ENCODE data around the gene MAPKAP1.

The MAPKAP1 gene

DNA sequence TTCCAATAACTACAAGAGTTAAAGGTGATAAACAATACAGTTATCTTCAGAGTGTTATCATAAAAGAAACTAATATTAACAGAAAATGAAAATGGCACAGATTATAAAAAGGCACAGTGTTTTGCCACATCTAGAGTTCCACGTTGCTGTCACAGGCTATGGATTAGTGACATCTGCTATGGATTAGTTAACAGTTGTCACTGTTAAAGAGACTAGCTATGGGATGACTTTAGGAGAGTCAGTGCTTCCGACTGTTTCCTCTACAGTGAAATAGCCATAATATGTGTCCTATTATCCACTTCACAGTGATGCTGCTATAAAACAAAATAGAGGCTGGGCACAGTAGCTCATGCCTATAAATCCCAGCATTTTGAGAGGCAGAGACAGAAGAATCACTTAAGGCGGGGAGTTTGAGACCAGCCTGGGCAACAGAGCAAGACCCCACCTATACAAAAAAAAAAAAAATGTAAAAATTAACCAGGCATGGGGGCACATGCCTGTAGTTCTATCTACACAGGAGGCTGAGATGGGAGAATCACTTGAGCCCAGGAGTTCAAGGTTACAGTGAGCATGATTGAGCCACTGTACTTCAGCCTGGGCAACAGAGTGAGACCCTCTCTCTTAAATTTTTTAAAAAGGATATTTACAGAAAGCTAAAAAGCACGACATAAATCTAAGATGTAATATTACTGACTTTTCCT is 19.7 kb downstream of the MAPKAP1 start:
- no peaks in the 10 kb centered on the region for H3K27me3 ChIP-seq (ENCODE audit: insufficient read depth, poor library complexity, severe bottlenecking)
- peaks cover 3% of the 10 kb centered on the region; the same call in 1 of the 2 replicates for H3K36me3 ChIP-seq (ENCODE audit: low read depth)
- H3K4me1 ChIP-seq (ENCODE audit: insufficient read depth, poor library complexity, severe bottlenecking) = peaks cover 10% of the 10 kb centered on the region
- DNase-seq (ENCODE audit: low spot score) = no peak
- TF ChIP-seq, protein P1, sequence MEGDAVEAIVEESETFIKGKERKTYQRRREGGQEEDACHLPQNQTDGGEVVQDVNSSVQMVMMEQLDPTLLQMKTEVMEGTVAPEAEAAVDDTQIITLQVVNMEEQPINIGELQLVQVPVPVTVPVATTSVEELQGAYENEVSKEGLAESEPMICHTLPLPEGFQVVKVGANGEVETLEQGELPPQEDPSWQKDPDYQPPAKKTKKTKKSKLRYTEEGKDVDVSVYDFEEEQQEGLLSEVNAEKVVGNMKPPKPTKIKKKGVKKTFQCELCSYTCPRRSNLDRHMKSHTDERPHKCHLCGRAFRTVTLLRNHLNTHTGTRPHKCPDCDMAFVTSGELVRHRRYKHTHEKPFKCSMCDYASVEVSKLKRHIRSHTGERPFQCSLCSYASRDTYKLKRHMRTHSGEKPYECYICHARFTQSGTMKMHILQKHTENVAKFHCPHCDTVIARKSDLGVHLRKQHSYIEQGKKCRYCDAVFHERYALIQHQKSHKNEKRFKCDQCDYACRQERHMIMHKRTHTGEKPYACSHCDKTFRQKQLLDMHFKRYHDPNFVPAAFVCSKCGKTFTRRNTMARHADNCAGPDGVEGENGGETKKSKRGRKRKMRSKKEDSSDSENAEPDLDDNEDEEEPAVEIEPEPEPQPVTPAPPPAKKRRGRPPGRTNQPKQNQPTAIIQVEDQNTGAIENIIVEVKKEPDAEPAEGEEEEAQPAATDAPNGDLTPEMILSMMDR (IDR thresholded peaks at IDR 0.05; ENCODE audit: poor library complexity, severe bottlenecking) = no peak
- H3K27ac ChIP-seq (ENCODE audit: poor library complexity, severe bottlenecking) = no peak overlapping the region
- H3K9me3 ChIP-seq (ENCODE audit: severe bottlenecking) = no peaks in the 10 kb centered on the region
- no peak for ATAC-seq (ENCODE audit: low read depth)
- no peak overlapping the region for H3K4me3 ChIP-seq (ENCODE audit: severe bottlenecking)

DNA sequence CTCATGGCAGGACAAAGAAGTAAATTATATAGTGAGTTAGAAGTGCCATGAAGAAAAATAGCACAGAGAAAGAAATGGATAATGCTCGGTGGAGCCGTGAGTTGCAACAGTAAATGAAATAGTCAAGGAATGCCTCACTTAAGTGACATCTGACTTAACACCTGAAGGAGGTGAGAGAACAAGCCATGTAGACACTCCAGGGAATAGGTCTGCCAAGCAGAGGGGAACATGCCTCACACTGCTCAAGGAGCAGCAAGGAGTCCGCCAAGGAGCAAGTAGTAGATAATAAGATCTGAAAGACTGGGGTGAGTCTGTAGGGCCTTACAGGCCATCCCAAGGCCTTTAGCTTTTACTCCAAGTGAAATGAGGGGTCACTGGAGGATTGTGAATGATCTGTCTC is 21.8 kb downstream of the MAPKAP1 start:
- DNase-seq (ENCODE audit: low spot score) = no peak
- TF ChIP-seq, protein P1 (IDR thresholded peaks at IDR 0.05; ENCODE audit: poor library complexity, severe bottlenecking) = no peak
- H3K4me1 ChIP-seq (ENCODE audit: insufficient read depth, poor library complexity, severe bottlenecking) = peaks cover 26% of the 10 kb centered on the region
- H3K9me3 ChIP-seq (ENCODE audit: severe bottlenecking) = no peaks in the 10 kb centered on the region
- no peaks in the 10 kb centered on the region for H3K27me3 ChIP-seq (ENCODE audit: insufficient read depth, poor library complexity, severe bottlenecking)
- no peak for ATAC-seq (ENCODE audit: low read depth)
- peaks cover 3% of the 10 kb centered on the region; the same call in 1 of the 2 replicates for H3K36me3 ChIP-seq (ENCODE audit: low read depth)
- H3K4me3 ChIP-seq (ENCODE audit: severe bottlenecking) = no peak overlapping the region
- no peak overlapping the region for H3K27ac ChIP-seq (ENCODE audit: poor library complexity, severe bottlenecking)

DNA sequence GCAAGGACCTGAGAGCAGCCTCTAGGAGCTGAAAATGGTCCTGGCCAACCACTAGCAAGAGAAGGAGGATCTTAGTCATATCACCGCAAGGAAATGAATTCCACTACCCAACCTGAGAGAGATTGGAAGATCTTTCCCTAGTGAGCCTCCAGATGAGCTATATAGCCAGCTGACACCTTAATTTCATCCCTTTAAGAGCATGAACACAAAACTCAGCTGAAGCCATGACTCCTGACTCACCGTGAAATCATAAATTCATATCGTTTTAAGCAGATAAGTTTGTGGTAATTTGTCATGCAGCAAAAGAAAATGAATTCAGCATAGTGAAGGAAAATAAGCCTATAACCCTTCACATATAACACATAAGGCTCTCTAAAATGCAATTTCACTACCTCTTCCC is 23.5 kb downstream of the MAPKAP1 start:
- Histone ChIP-seq H3K9me3 (ENCODE audit: severe bottlenecking) (no peaks in the 10 kb centered on the region), H3K27ac (ENCODE audit: poor library complexity, severe bottlenecking) (peak overlapping the region; percentile 44), H3K4me1 (ENCODE audit: insufficient read depth, poor library complexity, severe bottlenecking) (peaks cover 39% of the 10 kb centered on the region), H3K36me3 (ENCODE audit: low read depth) (peaks cover 3% of the 10 kb centered on the region; the same call in 1 of the 2 replicates), H3K4me3 (ENCODE audit: severe bottlenecking) (no peak overlapping the region), H3K27me3 (ENCODE audit: insufficient read depth, poor library complexity, severe bottlenecking) (no peaks in the 10 kb centered on the region)
- no peak for DNase-seq (ENCODE audit: low spot score)
- TF ChIP-seq, protein P1 (IDR thresholded peaks at IDR 0.05; ENCODE audit: poor library complexity, severe bottlenecking) = no peak
- peak; percentile 51; the same call in 2 of the 3 replicates for ATAC-seq (ENCODE audit: low read depth)

DNA sequence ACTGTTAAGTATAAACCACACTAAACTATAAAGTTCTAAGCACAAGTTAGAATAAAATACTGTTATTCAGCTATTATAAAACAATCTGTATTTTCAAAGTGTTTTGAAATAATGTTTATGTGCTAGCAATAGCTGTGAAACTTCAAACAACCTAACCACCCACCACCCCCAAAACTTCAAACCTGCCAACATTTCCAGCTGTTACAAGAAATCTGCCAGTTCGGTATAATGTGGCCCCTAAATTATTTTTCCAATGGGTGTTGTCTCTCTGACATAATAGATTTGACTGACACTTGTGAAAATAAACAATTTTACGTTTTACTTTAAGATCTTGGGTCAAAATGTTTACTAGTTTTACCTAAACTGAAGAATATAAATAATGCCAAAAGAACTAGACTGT is 24.7 kb downstream of the MAPKAP1 start:
- Histone ChIP-seq H3K4me3 (ENCODE audit: severe bottlenecking) (no peak overlapping the region), H3K27ac (ENCODE audit: poor library complexity, severe bottlenecking) (peak overlapping the region; percentile 44), H3K4me1 (ENCODE audit: insufficient read depth, poor library complexity, severe bottlenecking) (peaks cover 39% of the 10 kb centered on the region), H3K9me3 (ENCODE audit: severe bottlenecking) (no peaks in the 10 kb centered on the region), H3K36me3 (ENCODE audit: low read depth) (peaks cover 3% of the 10 kb centered on the region; the same call in 1 of the 2 replicates), H3K27me3 (ENCODE audit: insufficient read depth, poor library complexity, severe bottlenecking) (no peaks in the 10 kb centered on the region)
- ATAC-seq (ENCODE audit: low read depth) = no peak
- TF ChIP-seq, protein P1 (IDR thresholded peaks at IDR 0.05; ENCODE audit: poor library complexity, severe bottlenecking) = no peak
- no peak for DNase-seq (ENCODE audit: low spot score)

DNA sequence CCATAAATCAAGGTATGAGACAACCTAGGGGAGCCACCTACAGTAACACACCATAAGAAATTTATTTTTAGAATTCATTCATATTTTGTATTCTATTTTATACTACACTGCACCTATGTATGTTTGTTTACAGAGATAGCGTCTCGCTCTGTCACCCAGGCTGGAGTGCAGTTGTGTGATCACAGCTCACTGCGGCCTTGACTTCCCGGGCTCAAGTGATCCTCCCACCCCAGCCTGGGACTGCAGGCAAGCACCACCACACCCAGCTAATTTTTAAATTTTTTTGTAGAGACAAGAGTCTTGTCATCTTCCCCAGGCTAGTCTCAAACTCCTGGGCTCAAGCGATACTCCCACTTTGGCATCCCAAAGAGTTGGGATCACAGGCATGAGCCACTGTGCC is 25.4 kb downstream of the MAPKAP1 start:
- DNase-seq (ENCODE audit: low spot score) (no peak), ATAC-seq (ENCODE audit: low read depth) (no peak)
- no peaks in the 10 kb centered on the region for H3K9me3 ChIP-seq (ENCODE audit: severe bottlenecking)
- H3K27ac ChIP-seq (ENCODE audit: poor library complexity, severe bottlenecking) = peak overlapping the region; percentile 55
- TF ChIP-seq, protein P1 (IDR thresholded peaks at IDR 0.05; ENCODE audit: poor library complexity, severe bottlenecking) = no peak
- no peak overlapping the region for H3K4me3 ChIP-seq (ENCODE audit: severe bottlenecking)
- no peaks in the 10 kb centered on the region for H3K27me3 ChIP-seq (ENCODE audit: insufficient read depth, poor library complexity, severe bottlenecking)
- H3K36me3 ChIP-seq (ENCODE audit: low read depth) = peaks cover 3% of the 10 kb centered on the region; the same call in 1 of the 2 replicates
- peaks cover 39% of the 10 kb centered on the region for H3K4me1 ChIP-seq (ENCODE audit: insufficient read depth, poor library complexity, severe bottlenecking)
